OCI-LY3 (cell line): ENCODE measurements around the gene ATXN7.

Source experiments
- EZH2phosphoT487 ChIP-seq: fragments of 200-600 bp; shearing (Covaris generic); IDR thresholded peaks from 2 replicates; pipeline ENCODE4 v1.6.1; 2018; ENCODE audit warnings: antibody characterized with exemption, mixed run types, low read depth
- TF ChIP-seq, protein P1 (sequence below): fragments of 200-600, 300-600 bp; sonication (generic); IDR thresholded peaks from 2 replicates; pipeline ENCODE4 v1.5.1; 2014; ENCODE audit warnings: antibody characterized with exemption, low read length, low read depth

DNA sequence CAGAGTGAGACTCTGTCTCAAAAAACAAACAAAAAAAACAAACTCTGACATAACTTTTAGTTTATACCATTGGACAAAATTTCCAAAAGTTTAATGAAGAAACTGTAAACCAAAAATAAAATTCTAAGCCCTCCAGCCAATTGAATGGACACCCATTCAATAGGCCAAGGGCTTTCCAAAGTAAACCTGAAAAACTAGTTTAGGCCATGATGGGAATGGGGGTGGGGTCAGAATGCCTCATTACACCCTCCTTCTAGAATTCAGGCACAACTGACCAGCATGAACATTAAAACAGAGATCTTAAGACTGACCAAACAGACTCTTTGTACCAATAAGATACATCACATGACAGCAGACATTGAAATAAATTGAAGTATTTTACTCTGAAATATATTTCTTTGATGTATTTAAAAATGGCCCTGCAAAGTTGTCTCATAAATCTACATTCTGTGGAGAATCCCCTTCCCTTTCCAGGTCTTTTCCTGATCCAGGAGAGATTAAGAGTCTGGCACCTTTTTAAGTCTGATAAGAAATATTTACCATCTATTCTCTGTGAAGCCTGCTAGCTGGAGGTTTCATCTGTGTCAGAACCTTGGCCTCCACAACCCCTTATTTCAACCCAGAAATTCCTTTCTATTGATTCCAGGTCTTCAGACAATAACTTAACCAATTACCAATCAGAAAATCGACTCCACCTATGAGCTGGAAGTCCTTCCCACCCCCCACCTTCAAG is 15.8 kb upstream of the ATXN7 start:
- TF ChIP-seq, protein P1, sequence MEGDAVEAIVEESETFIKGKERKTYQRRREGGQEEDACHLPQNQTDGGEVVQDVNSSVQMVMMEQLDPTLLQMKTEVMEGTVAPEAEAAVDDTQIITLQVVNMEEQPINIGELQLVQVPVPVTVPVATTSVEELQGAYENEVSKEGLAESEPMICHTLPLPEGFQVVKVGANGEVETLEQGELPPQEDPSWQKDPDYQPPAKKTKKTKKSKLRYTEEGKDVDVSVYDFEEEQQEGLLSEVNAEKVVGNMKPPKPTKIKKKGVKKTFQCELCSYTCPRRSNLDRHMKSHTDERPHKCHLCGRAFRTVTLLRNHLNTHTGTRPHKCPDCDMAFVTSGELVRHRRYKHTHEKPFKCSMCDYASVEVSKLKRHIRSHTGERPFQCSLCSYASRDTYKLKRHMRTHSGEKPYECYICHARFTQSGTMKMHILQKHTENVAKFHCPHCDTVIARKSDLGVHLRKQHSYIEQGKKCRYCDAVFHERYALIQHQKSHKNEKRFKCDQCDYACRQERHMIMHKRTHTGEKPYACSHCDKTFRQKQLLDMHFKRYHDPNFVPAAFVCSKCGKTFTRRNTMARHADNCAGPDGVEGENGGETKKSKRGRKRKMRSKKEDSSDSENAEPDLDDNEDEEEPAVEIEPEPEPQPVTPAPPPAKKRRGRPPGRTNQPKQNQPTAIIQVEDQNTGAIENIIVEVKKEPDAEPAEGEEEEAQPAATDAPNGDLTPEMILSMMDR = no peak
- no peak for TF ChIP-seq EZH2phosphoT487
